K562 (cell line): ENCODE data around the gene CCNT2. TPM values are rescaled to one million over a fixed set of nuclear protein-coding genes. Genes with fewer than 3 reads are reported as not detected.
A peak's percentile ranks its signal among the peaks of the same experiment; 100 is the strongest.

Experiments used
- BCOR ChIP-seq: fragments of 450-650 bp; IDR thresholded peaks from 2 replicates; pipeline ENCODE4 v1.6.1; 2016
- CHD2 ChIP-seq: IDR thresholded peaks from 2 replicates; pipeline ENCODE4 v1.6.1; 2011; ENCODE audit warnings: low read depth, low read length
- ILF3 ChIP-seq: fragments of 450-650 bp; IDR thresholded peaks from 2 replicates; pipeline ENCODE4 v1.6.1; 2018; ENCODE audit warnings: antibody characterized with exemption, mild to moderate bottlenecking, moderate library complexity, borderline replicate concordance
- IRF2 ChIP-seq: sonication (generic); formaldehyde crosslinking; IDR thresholded peaks from 2 replicates; pipeline ENCODE4 v1.8.1; 2022; ENCODE audit warnings: mild to moderate bottlenecking, missing genetic modification reagents
- JUND ChIP-seq, 2 experiments: IDR thresholded peaks; 2 replicates in 1 of 2; 3 replicates in 1 of 2; pipeline ENCODE4 v1.6.1; 2011; ENCODE audit warnings: borderline replicate concordance in 2 of 2, low read depth in 2 of 2, low read length in 2 of 2, improper control_type of control experiment in 1 of 2, missing biosample characterization in 1 of 2, missing genetic modification characterization in 1 of 2, missing genetic modification reagents in 1 of 2
- LEF1 ChIP-seq: fragments of 450-650 bp; IDR thresholded peaks from 2 replicates; pipeline ENCODE4 v1.6.1; 2016; ENCODE audit warnings: mild to moderate bottlenecking
- MCM5 ChIP-seq: fragments of 450-650 bp; IDR thresholded peaks from 2 replicates; pipeline ENCODE4 v1.6.1; 2016; ENCODE audit warnings: low read depth
- MECOM ChIP-seq: fragments of 250-450 bp; sonication (Bioruptor Pico); IDR thresholded peaks from 2 replicates; pipeline ENCODE4 v1.8.0; 2022; ENCODE audit warnings: inconsistent platforms
- NCOA4 ChIP-seq: fragments of 450-650 bp; IDR thresholded peaks from 2 replicates; pipeline ENCODE4 v1.6.1; 2018; ENCODE audit warnings: mild to moderate bottlenecking; ENCODE audit not compliant: partially characterized antibody
- SIRT6 ChIP-seq: IDR thresholded peaks from one replicate; pipeline ENCODE4 v1.6.1; 2012; ENCODE audit warnings: low read depth, mild to moderate bottlenecking, control low read depth, inconsistent platforms, low read length, moderate library complexity
- SMC3 ChIP-seq: conservative IDR thresholded peaks from 2 replicates; pipeline ENCODE4 v1.6.1; 2011; ENCODE audit warnings: low read depth, low read length, improper control_type of control experiment; ENCODE audit not compliant: insufficient read depth
- TAF15 ChIP-seq: fragments of 200-400 bp; formaldehyde crosslinking; IDR thresholded peaks from 2 replicates; pipeline ENCODE4 v1.6.1; 2017; ENCODE audit warnings: mild to moderate bottlenecking, low read depth, low read length, moderate library complexity
- ZNF780A ChIP-seq: fragments of 250-450 bp; sonication (Bioruptor Pico); IDR thresholded peaks from 2 replicates; pipeline ENCODE4 v1.5.0; 2021; ENCODE audit warnings: mild to moderate bottlenecking
- polyA plus RNA-seq, 8 experiments: library from polyadenylated mRNA; depleted of rRNA in 4 of 8; stranded (reverse) in 5 of 8; unstranded in 3 of 8; fragments of >200 nt; fragmentation: Nextera tagmentation in 2 of 8; fragmentation: Illumina TruSeq in 1 of 8; extraction: Ambion mirVana in 2 of 8; extraction: Trizol in 1 of 8; gene quantifications; 2 replicates each; pipeline versions ENCODE4 v1.2.1 to v1.2.3, GENCODE V29; 2011 to 2014; ENCODE audit warnings: inconsistent platforms in 1 of 8, missing spikeins in 1 of 8
- total RNA-seq, 7 experiments: library from RNA; depleted of rRNA in 6 of 7; stranded (reverse); fragments of >200 nt in 6 of 7; fragmentation: Illumina TruSeq in 2 of 7; extraction: Trizol in 2 of 7; gene quantifications; 2 replicates each; pipeline versions ENCODE4 v1.2.1 to v1.2.3, GENCODE V29; 2011 to 2021; ENCODE audit warnings: low replicate concordance in 1 of 7
- TF ChIP-seq, protein P1 (sequence below): fragments of 450-650 bp; formaldehyde crosslinking; IDR thresholded peaks from 2 replicates; pipeline ENCODE4 v1.4.0; 2020; ENCODE audit warnings: mild to moderate bottlenecking, mixed read lengths
- TF ChIP-seq, protein P2 (sequence below): fragments of 250-450 bp; sonication (Bioruptor Pico); IDR thresholded peaks from 2 replicates; pipeline ENCODE4 v1.4.0; 2020
- TF ChIP-seq, protein P3 (sequence below), 2 experiments: IDR thresholded peaks; 2 replicates each; pipeline ENCODE4 v1.6.1; 2011; ENCODE audit warnings: borderline replicate concordance in 1 of 2, control low read depth in 1 of 2, low read depth in 1 of 2, low read length in 1 of 2, mild to moderate bottlenecking in 1 of 2, mixed read lengths in 1 of 2, moderate library complexity in 1 of 2; ENCODE audit not compliant: insufficient read depth in 1 of 2, insufficient read length in 1 of 2, poor library complexity in 1 of 2, severe bottlenecking in 1 of 2; ENCODE audit errors: extremely low read depth in 1 of 2
- TF ChIP-seq, protein P4 (sequence below): sonication (generic); IDR thresholded peaks from 2 replicates; pipeline ENCODE4 v1.6.1; 2016

CCNT2 gene
- total and polyA plus RNA-seq, 9 of the 15 experiments (the other 6 are each of a cell fraction or from before 2014, with no cell fraction given) = 12.6 to 30.0 (median 22.7) TPM

DNA sequence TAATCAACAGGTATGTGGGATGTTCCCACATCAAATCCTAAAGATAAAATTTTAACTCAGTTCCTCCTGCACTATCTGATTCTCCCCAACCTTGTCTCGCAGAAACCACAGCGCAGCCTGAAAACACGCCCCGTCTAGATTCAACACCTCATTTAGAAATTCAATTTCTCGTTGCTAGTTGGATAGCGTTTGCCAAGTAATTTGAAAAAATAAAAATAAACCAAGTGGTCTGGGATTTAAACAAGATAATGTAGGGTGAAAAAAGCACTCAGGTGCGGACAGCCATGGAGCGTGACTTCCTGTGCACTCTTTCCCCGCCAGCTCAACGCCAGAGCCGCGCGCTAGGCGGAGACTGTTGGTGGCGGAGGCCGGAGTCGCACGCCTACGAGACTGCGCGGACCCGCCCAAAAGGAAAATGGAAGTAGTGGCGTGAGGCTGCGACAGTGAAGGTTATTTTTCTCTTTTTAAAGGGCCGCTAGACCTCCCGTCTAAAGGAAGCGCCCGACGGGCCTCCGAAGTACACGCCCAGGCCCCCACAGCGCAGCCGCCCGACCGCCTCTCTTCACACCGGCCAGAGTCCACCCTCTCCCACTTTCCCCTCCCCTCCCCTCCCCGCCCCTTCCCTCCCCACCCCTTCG lies 615 bp upstream of the CCNT2 start (continued):
- TF ChIP-seq TAF15 (no peak), ILF3 (no peak), NCOA4 (no peak), JUND (IDR thresholded peaks at IDR 0.05; ENCODE audit: borderline replicate concordance, low read depth, low read length) (peak; percentile 50; the same call in 1 of the 2 replicates), JUND (tag; IDR thresholded peaks at IDR 0.05; ENCODE audit: borderline replicate concordance, low read depth, low read length) (no peak; the same call in 2 of the 3 replicates), MCM5 (no peak), SMC3 (no peak), ZNF780A (CRISPR knock-in tag) (no peak), MECOM (CRISPR knock-in tag) (no peak), BCOR (peak; percentile 25; the same call in 1 of the 2 replicates), IRF2 (CRISPR knock-in tag) (no peak), LEF1 (peak; percentile 40; the same call in 1 of the 2 replicates), CHD2 (no peak; the same call in 1 of the 2 replicates), SIRT6 (no peak)
- TF ChIP-seq, protein P1, sequence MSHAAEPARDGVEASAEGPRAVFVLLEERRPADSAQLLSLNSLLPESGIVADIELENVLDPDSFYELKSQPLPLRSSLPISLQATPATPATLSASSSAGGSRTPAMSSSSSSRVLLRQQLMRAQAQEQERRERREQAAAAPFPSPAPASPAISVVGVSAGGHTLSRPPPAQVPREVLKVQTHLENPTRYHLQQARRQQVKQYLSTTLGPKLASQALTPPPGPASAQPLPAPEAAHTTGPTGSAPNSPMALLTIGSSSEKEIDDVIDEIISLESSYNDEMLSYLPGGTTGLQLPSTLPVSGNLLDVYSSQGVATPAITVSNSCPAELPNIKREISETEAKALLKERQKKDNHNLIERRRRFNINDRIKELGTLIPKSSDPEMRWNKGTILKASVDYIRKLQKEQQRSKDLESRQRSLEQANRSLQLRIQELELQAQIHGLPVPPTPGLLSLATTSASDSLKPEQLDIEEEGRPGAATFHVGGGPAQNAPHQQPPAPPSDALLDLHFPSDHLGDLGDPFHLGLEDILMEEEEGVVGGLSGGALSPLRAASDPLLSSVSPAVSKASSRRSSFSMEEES (CRISPR knock-in tag) = no peak
- TF ChIP-seq, protein P2, sequence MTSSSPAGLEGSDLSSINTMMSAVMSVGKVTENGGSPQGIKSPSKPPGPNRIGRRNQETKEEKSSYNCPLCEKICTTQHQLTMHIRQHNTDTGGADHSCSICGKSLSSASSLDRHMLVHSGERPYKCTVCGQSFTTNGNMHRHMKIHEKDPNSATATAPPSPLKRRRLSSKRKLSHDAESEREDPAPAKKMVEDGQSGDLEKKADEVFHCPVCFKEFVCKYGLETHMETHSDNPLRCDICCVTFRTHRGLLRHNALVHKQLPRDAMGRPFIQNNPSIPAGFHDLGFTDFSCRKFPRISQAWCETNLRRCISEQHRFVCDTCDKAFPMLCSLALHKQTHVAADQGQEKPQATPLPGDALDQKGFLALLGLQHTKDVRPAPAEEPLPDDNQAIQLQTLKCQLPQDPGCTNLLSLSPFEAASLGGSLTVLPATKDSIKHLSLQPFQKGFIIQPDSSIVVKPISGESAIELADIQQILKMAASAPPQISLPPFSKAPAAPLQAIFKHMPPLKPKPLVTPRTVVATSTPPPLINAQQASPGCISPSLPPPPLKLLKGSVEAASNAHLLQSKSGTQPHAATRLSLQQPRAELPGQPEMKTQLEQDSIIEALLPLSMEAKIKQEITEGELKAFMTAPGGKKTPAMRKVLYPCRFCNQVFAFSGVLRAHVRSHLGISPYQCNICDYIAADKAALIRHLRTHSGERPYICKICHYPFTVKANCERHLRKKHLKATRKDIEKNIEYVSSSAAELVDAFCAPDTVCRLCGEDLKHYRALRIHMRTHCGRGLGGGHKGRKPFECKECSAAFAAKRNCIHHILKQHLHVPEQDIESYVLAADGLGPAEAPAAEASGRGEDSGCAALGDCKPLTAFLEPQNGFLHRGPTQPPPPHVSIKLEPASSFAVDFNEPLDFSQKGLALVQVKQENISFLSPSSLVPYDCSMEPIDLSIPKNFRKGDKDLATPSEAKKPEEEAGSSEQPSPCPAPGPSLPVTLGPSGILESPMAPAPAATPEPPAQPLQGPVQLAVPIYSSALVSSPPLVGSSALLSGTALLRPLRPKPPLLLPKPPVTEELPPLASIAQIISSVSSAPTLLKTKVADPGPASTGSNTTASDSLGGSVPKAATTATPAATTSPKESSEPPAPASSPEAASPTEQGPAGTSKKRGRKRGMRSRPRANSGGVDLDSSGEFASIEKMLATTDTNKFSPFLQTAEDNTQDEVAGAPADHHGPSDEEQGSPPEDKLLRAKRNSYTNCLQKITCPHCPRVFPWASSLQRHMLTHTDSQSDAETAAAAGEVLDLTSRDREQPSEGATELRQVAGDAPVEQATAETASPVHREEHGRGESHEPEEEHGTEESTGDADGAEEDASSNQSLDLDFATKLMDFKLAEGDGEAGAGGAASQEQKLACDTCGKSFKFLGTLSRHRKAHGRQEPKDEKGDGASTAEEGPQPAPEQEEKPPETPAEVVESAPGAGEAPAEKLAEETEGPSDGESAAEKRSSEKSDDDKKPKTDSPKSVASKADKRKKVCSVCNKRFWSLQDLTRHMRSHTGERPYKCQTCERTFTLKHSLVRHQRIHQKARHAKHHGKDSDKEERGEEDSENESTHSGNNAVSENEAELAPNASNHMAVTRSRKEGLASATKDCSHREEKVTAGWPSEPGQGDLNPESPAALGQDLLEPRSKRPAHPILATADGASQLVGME (CRISPR knock-in tag) = no peak
- TF ChIP-seq, protein P3, sequence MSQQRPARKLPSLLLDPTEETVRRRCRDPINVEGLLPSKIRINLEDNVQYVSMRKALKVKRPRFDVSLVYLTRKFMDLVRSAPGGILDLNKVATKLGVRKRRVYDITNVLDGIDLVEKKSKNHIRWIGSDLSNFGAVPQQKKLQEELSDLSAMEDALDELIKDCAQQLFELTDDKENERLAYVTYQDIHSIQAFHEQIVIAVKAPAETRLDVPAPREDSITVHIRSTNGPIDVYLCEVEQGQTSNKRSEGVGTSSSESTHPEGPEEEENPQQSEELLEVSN (IDR thresholded peaks at IDR 0.05; ENCODE audit: borderline replicate concordance in 1 of 2, extremely low read depth in 1 of 2, insufficient read depth in 1 of 2, insufficient read length in 1 of 2, low read depth in 1 of 2, low read length in 1 of 2, poor library complexity in 1 of 2, severe bottlenecking in 1 of 2) = peak in 1 of 2 experiments; percentile 82
- TF ChIP-seq, protein P4, sequence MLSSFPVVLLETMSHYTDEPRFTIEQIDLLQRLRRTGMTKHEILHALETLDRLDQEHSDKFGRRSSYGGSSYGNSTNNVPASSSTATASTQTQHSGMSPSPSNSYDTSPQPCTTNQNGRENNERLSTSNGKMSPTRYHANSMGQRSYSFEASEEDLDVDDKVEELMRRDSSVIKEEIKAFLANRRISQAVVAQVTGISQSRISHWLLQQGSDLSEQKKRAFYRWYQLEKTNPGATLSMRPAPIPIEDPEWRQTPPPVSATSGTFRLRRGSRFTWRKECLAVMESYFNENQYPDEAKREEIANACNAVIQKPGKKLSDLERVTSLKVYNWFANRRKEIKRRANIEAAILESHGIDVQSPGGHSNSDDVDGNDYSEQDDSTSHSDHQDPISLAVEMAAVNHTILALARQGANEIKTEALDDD = no peak
